ENCODE results near the gene SURF1.

SURF1 gene

DNA sequence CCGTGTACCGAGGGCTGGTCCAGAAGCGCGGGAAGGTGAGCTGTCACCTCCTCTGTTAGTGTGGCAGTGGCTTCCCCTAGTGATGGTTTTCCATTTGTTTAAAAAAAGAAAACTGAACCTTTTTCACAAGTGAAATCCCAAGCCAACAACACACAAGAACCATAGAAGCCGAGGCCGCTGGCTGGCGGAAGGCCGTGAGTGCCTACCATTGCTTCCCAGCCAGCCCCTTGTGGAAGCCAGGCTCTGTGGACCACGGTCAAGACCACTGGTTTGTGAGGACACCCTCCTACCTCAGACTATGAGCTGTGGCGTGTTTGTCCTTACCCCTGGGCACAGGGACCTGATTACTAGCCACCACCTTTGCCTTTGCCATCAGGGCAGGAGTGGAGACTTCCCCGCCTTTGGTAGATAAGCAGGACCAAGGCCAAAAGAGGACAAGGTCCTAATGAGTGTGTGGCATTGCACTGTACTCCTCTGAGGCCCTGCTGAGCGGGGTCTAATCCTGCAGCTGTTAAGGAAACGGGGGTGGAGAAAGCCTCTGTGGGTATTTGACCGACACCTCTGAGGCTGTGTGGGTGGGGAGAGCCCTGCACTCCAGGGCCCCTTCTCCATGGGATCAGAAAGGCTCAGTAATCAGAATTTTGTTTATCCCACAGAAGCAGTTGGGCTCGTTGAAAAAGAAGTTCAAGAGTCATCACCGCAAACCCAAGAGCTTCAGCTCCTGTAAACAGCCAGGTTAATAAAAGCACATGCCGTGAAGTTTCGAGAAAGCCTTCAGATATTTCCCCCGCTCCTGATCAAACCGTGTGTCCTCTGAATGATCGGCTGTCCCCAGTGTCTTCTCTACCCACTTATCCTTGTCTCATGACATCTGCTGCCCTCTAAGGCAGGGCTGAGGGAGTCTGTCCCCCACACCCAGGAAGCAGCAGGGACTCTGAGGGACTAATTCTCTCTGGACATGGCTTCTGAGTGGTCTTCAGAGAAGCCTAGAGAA lies 4.4 kb upstream of the SURF1 start:
- no peak for DNase-seq

DNA sequence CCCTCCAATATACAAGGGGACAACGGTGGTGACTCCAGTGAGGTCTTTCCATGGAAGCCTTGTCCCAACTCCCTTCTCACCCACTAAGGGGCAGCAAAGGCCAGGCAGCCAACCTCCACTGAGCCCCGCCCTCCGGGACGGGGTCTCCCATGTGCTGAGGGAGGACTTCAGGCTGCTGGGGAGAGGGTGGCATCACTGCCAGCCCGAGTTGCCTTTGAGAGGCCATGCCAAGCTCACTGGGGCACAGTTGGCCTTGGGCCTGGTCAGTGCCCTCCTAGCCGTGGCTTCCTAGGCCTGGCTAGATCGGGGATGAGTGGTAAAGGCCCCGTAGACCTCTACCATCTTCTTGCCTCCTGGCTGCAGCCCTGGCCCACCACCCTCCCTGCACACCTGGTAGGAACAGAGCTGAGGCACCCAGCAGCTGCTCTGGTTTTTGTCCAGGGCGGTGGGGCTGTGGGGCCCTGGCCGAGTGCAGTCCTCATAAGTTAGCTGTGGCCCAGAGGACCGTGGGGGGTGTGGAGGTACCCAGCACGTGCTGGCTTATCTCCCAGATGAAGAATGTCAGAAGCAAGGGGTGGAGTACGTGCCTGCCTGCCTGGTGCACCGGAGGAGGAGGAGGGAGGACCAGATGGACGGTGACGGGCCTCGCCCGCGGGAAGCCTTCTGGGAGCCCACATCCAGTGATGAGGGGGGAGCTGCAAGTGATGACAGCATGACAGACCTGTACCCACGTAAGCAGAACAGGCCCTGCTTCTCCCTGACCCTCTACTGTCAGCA lies 3.3 kb upstream of the SURF1 start:
- DNase-seq: no peak

DNA sequence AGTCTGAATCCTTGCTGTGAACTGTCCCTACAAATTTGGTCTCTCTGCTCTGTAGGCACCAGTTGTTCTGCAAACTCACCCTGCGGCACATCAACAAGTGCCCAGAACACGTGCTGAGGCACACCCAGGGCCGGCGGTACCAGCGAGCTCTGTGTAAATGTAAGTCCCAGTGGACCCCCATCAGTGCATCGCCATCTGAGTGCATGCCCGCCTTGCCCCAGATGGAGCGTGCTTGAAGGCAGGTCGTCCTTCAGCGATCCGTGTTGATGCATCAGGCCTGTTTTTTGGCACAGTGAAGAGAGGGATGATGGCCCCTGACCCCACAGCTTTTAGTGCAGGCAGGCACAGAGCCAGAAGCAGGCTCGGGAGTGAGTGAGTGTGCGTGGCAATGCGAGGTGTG lies 1.4 kb upstream of the SURF1 start:
- no peak for DNase-seq

DNA sequence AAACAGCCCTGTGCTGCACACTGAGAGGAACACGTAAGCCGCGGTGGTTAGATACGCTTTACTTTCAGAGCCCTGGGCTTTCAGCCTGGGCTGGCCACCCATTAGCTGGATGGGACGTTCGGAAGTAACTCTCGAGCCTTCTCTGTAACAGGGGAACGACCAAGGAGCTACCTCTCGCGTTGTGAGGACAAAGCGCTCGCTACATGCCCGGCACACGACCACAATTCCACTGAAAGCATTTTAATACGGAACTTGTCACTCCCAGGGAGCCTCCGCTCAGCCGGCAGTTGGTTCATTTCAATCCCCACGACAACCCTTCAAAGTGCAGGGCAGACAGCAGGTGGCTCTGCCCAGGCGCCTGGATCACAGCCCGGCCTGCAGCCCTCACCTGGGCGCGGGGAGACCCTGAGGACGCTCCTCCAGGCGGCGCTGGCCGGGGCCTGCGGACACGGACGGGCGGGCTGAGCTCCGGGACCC lies 368 bp downstream of the SURF1 start:
- DNase-seq: no peak

DNA sequence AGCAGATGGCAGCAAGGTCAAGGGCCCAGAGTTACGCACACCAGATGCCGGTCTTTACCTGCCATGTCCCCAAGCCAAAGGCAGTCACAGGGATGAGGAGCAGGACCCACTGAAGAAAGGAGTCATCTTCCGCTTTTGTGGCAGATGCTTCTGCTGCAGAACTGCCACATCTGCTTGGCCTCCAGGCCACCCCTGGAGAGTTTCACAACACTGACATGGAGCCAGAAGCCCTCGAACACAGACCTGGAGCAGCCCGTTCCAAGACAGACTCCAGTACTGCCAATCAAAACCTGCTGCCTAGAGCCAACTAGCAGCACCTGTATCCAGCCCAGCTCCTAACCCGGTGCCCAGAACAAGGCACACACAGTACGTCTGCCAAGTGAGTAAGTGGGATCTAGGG lies 1.5 kb downstream of the SURF1 start:
- DNase-seq: no peak

DNA sequence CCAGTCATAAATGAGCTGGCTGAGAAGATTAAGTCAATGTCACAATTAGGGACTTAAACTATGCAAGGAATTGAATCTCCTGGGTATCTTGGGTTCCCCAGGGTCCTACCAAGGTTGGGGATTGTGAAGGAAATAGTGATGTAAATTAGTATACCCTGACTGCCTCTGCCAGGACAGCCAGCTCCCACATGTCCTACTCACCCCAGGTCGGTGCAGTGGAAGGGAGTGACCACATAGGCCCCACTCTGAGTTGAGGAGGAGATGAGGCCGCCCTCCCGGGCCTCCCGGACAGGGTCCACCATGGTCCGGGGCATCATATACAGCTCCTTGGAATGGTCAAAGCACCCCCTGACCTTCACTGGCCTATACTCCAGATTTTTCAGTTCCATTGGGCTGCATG lies 2.7 kb downstream of the SURF1 start:
- DNase-seq: no peak

DNA sequence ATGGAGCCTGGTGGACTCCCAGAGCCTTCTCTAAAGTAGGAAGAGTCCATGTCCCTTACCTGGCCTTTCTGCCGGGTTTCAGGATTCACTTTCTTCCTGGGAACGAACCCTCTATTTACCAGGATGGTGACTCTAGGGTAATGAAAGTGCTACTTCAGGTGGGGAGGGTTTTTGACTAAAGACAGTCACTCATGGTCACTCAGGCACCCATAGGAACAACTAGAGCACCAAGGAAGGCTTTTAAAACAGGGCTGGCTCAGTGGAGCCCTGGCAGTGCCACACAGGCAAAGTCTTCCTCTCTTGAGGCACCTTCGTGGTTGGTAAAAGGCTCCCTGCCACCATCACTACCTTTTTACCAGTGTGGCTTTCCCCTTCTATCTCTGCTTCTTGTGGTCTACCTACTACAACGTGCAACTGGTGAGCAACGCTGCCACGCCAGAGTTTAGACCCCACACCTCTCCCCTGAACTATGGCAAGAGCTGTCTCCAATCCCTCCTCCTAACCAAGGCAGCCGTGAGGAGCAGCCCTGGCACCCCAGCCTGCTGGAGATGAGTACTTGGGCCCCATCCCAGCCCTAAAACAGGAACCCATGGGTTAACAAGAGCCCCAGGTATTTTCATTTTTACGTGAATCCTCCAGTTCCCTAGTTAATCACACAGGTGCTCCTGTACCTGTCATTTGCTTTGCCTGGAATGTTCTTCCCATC lies 3.5 kb downstream of the SURF1 start:
- no peak for DNase-seq

DNA sequence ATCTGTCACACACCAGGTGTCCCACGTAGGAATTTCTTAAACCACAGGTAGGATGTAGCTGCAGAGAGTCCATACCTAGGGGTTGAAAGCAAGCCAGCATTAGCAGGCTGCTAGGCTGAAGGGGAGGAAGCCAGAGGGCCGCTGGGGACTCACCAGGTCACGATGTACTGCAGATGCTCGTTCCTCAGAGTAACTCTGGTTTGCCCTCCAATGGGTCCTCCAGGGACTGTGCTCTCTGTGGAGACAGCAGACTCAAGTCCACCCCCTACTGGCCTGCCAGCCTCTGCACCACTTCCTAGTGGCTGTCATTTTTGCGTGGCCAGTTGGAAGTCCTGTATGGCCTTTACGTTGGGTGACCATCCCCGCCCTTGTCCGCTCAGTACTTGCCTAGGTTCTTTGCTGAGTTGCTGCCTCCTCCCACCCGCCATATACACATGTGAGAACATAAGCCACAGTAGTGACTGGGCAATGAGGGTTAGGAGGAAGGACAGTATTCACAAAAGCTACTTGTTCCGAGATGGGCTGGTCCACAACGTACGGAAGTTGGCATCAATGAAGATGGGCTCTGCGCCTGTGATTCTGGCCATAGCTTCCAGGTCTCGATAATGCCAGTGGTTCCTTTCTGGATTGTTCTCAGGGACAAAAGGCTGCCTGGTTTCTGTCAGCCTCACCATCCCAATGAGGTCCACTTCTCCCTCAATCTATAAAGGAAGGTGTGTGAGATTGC lies 4.2 kb downstream of the SURF1 start:
- no peak for DNase-seq

DNA sequence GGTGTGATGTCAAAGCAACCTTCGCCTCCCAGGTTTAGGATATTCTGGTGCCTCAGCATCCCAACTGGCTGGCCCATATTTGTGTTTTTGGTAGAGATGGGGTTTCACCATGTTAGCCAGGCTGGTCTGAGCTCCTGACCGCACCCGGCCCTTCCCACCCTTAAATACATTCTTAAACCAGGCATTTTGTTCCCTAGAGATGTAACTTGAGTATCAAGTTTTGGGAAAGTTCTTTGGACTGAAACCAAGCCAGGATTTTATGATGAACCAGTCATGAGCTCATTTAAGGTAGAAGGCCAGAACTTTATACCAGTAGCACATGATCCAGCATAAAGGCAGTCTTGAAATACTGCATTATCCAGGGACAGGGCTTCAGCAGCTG lies 4.8 kb downstream of the SURF1 start:
- DNase-seq: no peak

DNA sequence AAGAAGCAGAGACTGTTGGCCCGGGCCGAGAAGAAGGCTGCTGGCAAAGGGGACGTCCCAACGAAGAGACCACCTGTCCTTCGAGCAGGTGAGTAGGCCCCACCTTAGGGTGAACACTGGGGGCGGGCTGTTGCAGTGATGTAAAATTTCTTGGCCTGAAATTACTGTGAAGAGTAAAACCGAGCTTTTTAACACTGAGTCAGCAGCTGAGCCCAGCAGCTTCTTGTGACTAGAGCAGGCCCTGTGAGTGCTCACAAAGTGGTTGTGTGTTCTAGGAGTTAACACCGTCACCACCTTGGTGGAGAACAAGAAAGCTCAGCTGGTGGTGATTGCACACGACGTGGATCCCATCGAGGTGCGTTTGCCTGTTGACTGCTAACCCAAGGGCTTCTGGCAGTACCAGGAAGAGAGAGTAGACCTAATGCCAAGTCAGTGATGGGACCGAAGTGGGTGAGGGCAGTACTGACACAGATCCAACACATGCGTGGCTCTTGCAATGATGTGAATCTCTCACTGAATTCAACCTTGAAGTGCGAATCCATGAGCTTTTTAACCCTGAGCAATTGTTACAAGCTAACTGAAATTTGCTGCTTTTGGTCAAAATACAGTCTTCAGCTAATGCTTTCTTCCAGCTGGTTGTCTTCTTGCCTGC lies 6.2 kb downstream of the SURF1 start:
- no peak for DNase-seq

DNA sequence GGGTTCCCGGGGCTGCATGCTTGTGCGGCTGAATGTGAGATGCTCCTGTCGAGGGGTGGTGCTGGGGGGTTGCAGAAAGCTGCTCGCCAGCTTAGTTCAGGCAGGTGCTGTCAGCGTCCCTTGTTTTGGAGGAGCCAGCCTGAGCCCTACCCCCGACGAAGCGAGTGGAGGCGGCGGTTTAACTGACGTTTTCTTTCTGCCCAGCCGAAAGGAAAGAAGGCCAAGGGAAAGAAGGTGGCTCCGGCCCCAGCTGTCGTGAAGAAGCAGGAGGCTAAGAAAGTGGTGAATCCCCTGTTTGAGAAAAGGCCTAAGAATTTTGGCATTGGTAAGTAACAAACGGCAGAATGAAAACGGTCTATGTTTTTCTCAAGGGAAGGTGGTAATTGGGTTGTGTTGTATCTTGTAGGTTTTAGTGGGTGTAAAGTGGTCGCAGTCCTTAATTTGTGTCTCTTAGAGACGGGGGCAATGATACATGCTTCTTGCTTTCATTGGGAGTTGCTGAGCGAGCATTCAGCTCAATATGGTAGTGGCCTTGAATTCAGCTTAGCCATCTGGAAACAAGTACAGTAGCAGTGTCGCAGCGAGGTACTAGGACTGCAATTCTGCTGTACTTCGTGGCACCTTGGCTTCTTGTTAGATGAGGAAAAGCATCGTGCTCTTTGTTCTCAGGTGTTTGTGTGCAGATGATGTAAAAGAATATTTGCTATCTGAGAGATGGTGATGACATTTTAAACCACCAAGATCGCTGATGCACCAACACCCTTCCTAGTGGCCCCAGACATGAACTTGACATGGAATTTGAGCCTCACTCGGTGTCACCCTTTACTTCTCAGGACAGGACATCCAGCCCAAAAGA lies 7.3 kb downstream of the SURF1 start:
- no peak for DNase-seq

DNA sequence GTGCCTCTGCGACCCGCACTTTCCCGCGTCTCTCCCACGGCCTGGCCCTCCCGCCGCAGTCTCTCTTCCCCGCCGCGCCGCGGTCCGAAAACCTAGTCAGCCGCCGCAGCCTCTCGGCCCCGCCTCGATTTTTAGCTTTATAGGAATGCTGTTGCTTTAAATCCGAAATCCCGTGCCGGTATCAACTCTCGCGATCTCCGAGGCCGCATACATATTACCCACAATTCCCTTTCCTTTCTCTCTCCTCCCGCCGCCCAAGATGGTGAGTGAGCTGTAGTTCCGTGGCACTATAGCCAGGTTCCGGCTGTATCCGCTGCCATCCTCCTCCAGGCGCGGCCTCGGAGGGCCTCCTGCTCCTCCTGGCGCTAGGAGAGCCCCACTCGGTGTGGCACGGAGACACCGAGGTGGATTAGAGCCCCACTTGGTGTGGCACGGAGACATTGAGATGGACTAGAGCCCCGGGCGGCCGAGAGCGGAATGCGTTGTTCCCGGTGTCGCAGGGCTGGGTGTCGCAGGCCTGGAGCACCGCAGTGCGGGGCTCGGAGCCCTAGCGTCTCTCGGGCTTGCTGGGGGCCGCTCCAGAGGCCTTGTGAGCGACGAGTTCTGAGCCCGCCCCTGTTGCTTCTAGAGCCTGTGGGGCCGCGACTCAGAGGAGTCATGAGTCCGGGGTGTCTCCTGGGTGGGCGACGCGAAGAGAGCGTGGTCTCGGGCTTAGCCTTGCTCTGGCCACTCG lies 8.1 kb downstream of the SURF1 start, which contains the start of the genes MED22 and RPL7A:
Gene MED22, minus strand, starts transcription at position 147 of the 733 bp plus-strand sequence. CDS start 1,469 bp downstream, outside the sequence.
Gene RPL7A, plus strand, starts transcription at position 234 of the 733 bp plus-strand sequence. Its CDS starts 26 bp downstream, at position 260.
- peak; percentile 92 for DNase-seq

DNA sequence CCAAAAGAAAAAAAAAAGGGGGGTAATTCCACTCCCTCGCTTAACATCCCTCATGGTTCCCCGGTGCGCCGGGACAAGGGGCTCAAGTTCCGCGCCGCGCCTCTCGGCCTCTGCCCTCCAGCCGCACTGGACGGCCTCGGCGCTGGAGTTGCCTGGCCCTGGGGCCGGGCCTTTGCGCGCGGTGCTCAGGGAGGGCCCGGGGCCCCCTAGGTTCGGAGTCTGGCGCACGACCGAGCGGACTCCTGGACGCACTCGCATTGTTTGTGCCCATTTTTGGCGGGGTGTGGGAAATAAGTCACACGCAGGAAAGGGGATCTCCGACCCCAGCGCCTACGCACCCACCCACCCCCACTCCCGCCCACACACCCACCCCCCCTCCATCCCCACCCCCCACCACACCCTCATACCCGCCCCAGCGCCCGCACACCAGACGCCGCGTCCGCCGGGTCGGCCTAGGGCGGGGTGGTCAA lies 8.7 kb downstream of the SURF1 start:
- DNase-seq: no peak

DNA sequence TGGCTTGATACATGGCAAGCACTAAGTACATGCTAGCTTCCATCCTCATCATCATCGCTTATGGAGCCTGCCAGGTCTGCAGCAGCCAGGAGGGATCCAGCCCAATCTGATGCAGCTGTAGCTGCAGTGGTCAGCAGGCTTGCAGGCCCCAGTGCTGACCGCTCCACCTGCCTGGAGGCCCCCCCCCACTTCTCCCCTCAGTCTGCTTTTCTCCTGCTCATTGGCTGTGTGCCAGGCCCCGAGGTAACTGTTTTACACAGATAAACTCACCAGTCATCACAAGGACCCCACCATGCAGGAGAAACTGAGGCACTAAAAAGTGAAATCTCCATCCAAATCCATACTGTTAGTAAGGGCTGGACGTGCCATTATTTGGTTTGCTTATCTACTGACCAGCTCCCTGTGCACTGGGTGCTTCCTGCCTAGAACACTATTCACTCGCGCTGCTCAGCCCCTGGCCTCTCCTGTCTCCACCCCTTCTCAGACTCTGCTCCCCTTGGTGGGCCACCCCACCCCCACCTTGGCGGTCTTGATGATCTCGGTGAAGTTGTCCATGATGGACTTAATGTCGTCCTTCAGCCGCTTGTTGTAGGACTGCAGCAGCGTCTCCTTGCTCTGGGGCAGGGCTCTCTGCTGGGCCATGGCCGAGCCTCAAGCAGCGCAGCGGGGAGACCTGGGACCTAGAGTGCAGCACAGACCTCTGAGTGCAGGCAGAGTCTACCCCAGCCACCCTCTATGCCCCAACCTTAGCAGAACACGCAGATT lies 10.1 kb downstream of the SURF1 start:
- DNase-seq: no peak

DNA sequence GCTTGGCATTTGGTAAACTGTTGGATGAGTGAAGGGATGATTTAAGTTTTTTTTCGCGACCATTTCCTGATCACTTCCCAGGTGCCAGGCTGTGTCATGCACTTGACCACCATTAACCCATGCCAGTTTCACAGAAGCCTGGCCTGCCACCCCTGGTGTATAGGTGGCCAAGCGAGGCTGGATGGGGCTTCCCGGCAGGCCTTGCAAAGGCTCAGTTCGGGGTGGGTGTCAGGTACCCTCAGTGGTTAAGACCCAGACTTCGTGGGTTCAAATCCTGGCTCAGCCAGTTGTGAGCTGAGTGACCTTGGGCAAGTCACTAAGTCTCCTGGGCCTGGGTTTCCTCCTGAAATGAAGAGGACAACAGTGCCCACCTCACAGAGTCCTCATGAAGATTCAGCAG lies 10.7 kb downstream of the SURF1 start:
- no peak for DNase-seq

DNA sequence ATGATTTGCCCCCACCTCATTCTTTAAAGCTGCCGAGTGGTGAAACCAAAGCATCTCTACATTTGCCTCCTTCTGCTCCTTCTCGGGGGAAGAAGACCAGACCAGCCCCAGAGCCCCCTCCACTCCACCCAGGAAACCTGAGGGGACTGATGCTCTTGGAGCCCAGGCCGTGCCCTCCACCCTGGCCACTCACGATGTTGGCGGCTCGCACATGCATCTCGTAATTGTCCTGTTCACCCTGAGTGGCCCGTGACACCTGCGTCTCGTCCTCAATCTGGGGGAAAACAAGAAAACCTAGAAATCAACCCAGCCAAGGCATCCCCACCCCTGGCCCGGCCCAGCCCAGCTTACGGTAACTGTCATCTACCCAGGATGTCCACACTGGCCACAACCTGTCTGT lies 11.3 kb downstream of the SURF1 start:
- DNase-seq: no peak

DNA sequence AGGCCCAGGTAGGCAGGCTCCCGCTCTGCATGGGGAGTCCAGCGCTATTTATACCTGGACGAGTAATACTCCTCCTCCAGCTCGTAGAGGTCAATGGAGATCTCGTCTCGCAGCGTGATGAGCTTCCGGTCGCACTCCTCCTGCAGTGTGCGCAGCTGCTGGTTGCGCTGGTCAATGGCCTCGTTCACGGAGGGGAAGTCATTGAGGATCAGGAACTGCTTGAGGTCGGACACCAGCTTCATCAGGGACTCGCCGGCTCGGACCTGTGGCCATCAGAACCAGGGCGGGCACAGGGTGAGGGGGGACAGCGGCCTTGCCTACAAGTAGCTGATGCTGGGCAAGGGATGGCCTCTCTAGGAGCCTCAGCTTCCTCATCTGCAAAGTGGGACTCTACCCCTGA lies 12.2 kb downstream of the SURF1 start:
- DNase-seq: no peak

DNA sequence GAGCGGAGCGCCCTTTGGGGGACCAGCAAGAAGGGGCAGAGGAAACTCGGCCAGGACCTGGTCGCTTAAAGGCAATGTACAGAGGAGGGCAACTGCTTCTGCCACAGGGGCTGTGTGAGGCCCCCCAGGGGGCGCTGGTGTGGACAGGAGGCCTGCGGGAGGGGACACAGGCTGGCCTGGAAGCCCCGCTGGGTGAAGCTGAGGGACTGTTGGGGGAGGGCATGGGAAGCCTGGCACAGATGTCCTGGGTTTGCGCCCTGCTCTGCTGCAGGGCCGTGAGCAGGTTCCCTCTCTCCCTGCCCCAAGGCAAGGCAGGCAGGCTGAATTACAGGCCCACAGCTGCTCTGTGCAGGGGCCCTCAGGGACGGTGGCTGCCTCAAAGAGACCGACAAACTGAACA lies 13.7 kb downstream of the SURF1 start:
- DNase-seq: no peak

DNA sequence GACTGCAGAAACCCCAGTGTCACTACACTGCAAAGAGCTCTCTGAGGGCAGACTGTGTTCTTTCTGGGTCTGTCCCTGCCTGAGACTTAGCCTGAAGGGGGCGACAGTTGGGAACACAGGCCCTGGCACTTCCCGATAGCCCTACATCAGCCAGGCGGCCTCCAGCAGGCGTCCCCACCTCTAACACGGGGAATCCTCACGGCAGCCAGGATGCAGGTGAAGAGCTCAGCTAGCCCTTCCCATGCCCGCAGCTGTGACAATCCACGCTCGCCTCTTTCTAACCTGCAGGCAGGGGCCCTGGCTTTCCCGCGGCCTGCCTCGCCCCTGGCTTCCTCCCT lies 14.2 kb downstream of the SURF1 start:
- no peak for DNase-seq
